Neural progenitor cell (in vitro differentiated cells): ENCODE results near the gene STARD10. TPM values are rescaled to one million over a fixed set of nuclear protein-coding genes. Genes with fewer than 3 reads are reported as not detected.

Source experiments
- DNase-seq: peaks from one replicate; pipeline ENCODE4 v3.0.0-alpha.2; 2016; ENCODE audit warnings: low spot score
- H2AFZ ChIP-seq: fragments of 200-600 bp; sonication (generic); replicated peaks from 2 replicates; pipeline ENCODE4 v1.6.1; 2016; ENCODE audit warnings: antibody characterized with exemption
- H3F3A ChIP-seq: fragments of 200-600 bp; sonication (generic); 2 replicates; pipeline ENCODE4 v1.6.1; 2016; ENCODE audit warnings: antibody characterized with exemption, low read depth
- H3K27ac ChIP-seq: fragments of 200-600 bp; sonication (generic); 2 replicates; pipeline ENCODE4 v1.5.1; 2016; ENCODE audit warnings: mild to moderate bottlenecking
- H3K27me3 ChIP-seq: fragments of 200-600 bp; sonication (generic); 2 replicates; pipeline ENCODE4 v1.6.1; 2016; ENCODE audit warnings: mild to moderate bottlenecking, moderate library complexity
- H3K36me3 ChIP-seq: fragments of 200-600 bp; sonication (generic); 2 replicates; pipeline ENCODE4 v1.5.1; 2016
- H3K4me1 ChIP-seq: fragments of 200-600 bp; sonication (generic); 2 replicates; pipeline ENCODE4 v1.6.1; 2016; ENCODE audit warnings: mixed run types
- H3K4me2 ChIP-seq: fragments of 200-600 bp; sonication (generic); 2 replicates; pipeline ENCODE4 v1.6.1; 2016
- H3K4me3 ChIP-seq: fragments of 200-600 bp; sonication (generic); 2 replicates; pipeline ENCODE4 v1.5.1; 2016
- H3K79me2 ChIP-seq: fragments of 200-600 bp; sonication (generic); 2 replicates; pipeline ENCODE4 v1.6.1; 2016; ENCODE audit warnings: low read depth
- H3K9ac ChIP-seq: fragments of 200-600 bp; sonication (generic); 2 replicates; pipeline ENCODE4 v1.6.1; 2016
- H3K9me3 ChIP-seq: fragments of 200-600 bp; sonication (generic); 2 replicates; pipeline ENCODE4 v1.5.1; 2016; ENCODE audit warnings: low read depth
- H4K20me1 ChIP-seq: fragments of 200-600 bp; sonication (generic); 2 replicates; pipeline ENCODE4 v1.6.1; 2016; ENCODE audit warnings: low read depth
- H3K27ac Mint-ChIP-seq: 3 replicates; pipeline ENCODE4 v1.8.0; 2021; ENCODE audit warnings: mixed read lengths
- H3K27me3 Mint-ChIP-seq: 2 replicates; pipeline ENCODE4 v1.8.0; 2022; ENCODE audit warnings: low read depth, mild to moderate bottlenecking, inconsistent platforms, moderate library complexity, mixed read lengths; ENCODE audit not compliant: insufficient read depth
- H3K36me3 Mint-ChIP-seq: 3 replicates; pipeline ENCODE4 v1.8.0; 2021; ENCODE audit warnings: mixed read lengths
- H3K4me1 Mint-ChIP-seq: 3 replicates; pipeline ENCODE4 v1.8.0; 2021; ENCODE audit warnings: mixed read lengths
- H3K4me3 Mint-ChIP-seq: 3 replicates; pipeline ENCODE4 v1.8.0; 2021; ENCODE audit warnings: mild to moderate bottlenecking, moderate library complexity, mixed read lengths
- H3K9me3 Mint-ChIP-seq: 3 replicates; pipeline ENCODE4 v1.8.0; 2020; ENCODE audit warnings: mixed read lengths
- CTCF ChIP-seq: fragments of 200-600 bp; sonication (generic); IDR thresholded peaks from 2 replicates; pipeline ENCODE4 v1.5.1; 2017; ENCODE audit warnings: antibody characterized with exemption, mild to moderate bottlenecking
- EZH2 ChIP-seq: fragments of 200-600 bp; sonication (generic); IDR thresholded peaks from 2 replicates; pipeline ENCODE4 v1.6.1; 2017; ENCODE audit warnings: antibody characterized with exemption, mild to moderate bottlenecking, moderate library complexity
- EZH2phosphoT487 ChIP-seq: fragments of 200-600 bp; sonication (generic); IDR thresholded peaks from 2 replicates; pipeline ENCODE4 v1.6.1; 2017; ENCODE audit warnings: antibody characterized with exemption
- total RNA-seq: library from RNA; depleted of rRNA; stranded (reverse); fragments of >200 nt; gene quantifications from 2 replicates; pipeline ENCODE4 v1.2.3, GENCODE V29; 2015; ENCODE audit warnings: low replicate concordance

The STARD10 gene
- total RNA-seq, 1 donor from 2014 or later, result 13.0 TPM

GRCh38 chr11:72721689-72722049 is 72.2 kb downstream of the STARD10 start:
- H2AFZ ChIP-seq, result no peak overlapping the region
- H3K4me3 Mint-ChIP-seq, result peak overlapping the region; percentile 14

GRCh38 chr11:72721276-72721675 is 72.6 kb downstream of the STARD10 start:
- H2AFZ ChIP-seq, result no peak overlapping the region
- Mint-ChIP-seq H3K27ac (peak overlapping the region; percentile 15), H3K27me3 (peaks cover 2% of the 10 kb centered on the region), H3K4me3 (peak overlapping the region; percentile 14), H3K36me3 (no peaks in the 10 kb centered on the region), H3K4me1 (peaks cover 53% of the 10 kb centered on the region), H3K9me3 (no peaks in the 10 kb centered on the region)
- H3K4me2 ChIP-seq, result no peak overlapping the region
- peaks cover 9% of the 10 kb centered on the region for H3K79me2 ChIP-seq
- H3K4me3 ChIP-seq, result no peak overlapping the region
- DNase-seq, result no peak
- H3K27me3 ChIP-seq, result no peaks in the 10 kb centered on the region
- H3K4me1 ChIP-seq, result no peaks in the 10 kb centered on the region
- H3K9ac ChIP-seq, result no peak overlapping the region
- TF ChIP-seq EZH2 (no peak), EZH2phosphoT487 (no peak), CTCF (no peak)
- H3K36me3 ChIP-seq, result no peaks in the 10 kb centered on the region
- H4K20me1 ChIP-seq, result peaks cover 8% of the 10 kb centered on the region
- H3K27ac ChIP-seq, result no peak overlapping the region
- H3K9me3 ChIP-seq, result no peaks in the 10 kb centered on the region
- H3F3A ChIP-seq, result no peaks in the 10 kb centered on the region

More at GRCh38 chr11:72721689-72722049, 72.2 kb downstream of the STARD10 start:
- peaks cover 8% of the 10 kb centered on the region for H4K20me1 ChIP-seq
- no peak for DNase-seq
- no peak overlapping the region for H3K4me2 ChIP-seq
- H3K9me3 ChIP-seq, result no peaks in the 10 kb centered on the region
- no peaks in the 10 kb centered on the region for H3F3A ChIP-seq
- no peak overlapping the region for H3K27ac ChIP-seq
- no peaks in the 10 kb centered on the region for H3K4me1 ChIP-seq
- Mint-ChIP-seq H3K4me1 (peaks cover 50% of the 10 kb centered on the region), H3K27ac (peak overlapping the region; percentile 78), H3K9me3 (no peaks in the 10 kb centered on the region), H3K36me3 (no peaks in the 10 kb centered on the region), H3K27me3 (peaks cover 2% of the 10 kb centered on the region)
- H3K27me3 ChIP-seq, result no peaks in the 10 kb centered on the region
- H3K9ac ChIP-seq, result no peak overlapping the region
- H3K36me3 ChIP-seq, result no peaks in the 10 kb centered on the region
- H3K79me2 ChIP-seq, result peaks cover 9% of the 10 kb centered on the region
- no peak for TF ChIP-seq EZH2phosphoT487
- no peak for TF ChIP-seq EZH2
- no peak overlapping the region for H3K4me3 ChIP-seq

- H3K79me2 ChIP-seq, result peaks cover 9% of the 10 kb centered on the region
- H3F3A ChIP-seq, result no peaks in the 10 kb centered on the region
- H3K9me3 ChIP-seq, result no peaks in the 10 kb centered on the region
- Mint-ChIP-seq H3K36me3 (no peaks in the 10 kb centered on the region), H3K27me3 (peaks cover 2% of the 10 kb centered on the region), H3K9me3 (no peaks in the 10 kb centered on the region), H3K27ac (peak overlapping the region; percentile 66), H3K4me1 (peaks cover 58% of the 10 kb centered on the region), H3K4me3 (no peak overlapping the region)
- H2AFZ ChIP-seq, result no peak overlapping the region
- no peaks in the 10 kb centered on the region for H3K36me3 ChIP-seq
- H4K20me1 ChIP-seq, result peaks cover 8% of the 10 kb centered on the region
- no peak for DNase-seq
- no peaks in the 10 kb centered on the region for H3K4me1 ChIP-seq
- H3K9ac ChIP-seq, result no peak overlapping the region
- H3K4me2 ChIP-seq, result no peak overlapping the region
- H3K27ac ChIP-seq, result no peak overlapping the region
- TF ChIP-seq CTCF, result no peak
- TF ChIP-seq EZH2phosphoT487, result no peak
- TF ChIP-seq EZH2, result no peak
- no peak overlapping the region for H3K4me3 ChIP-seq
- H3K27me3 ChIP-seq, result no peaks in the 10 kb centered on the region
Measured at GRCh38 chr11:72720784-72721183, 73.1 kb downstream of the STARD10 start.

- H3K4me2 ChIP-seq, result no peak overlapping the region
- no peak for DNase-seq
- Mint-ChIP-seq H3K4me3 (no peak overlapping the region), H3K27me3 (peaks cover 2% of the 10 kb centered on the region), H3K36me3 (no peaks in the 10 kb centered on the region), H3K4me1 (peaks cover 57% of the 10 kb centered on the region), H3K27ac (peak overlapping the region; percentile 36), H3K9me3 (no peaks in the 10 kb centered on the region)
- H2AFZ ChIP-seq, result no peak overlapping the region
- H3K9ac ChIP-seq, result no peak overlapping the region
- no peaks in the 10 kb centered on the region for H3K4me1 ChIP-seq
- H3K36me3 ChIP-seq, result no peaks in the 10 kb centered on the region
- no peak for TF ChIP-seq EZH2
- TF ChIP-seq CTCF, result no peak
- TF ChIP-seq EZH2phosphoT487, result no peak
- H3K4me3 ChIP-seq, result no peak overlapping the region
- no peak overlapping the region for H3K27ac ChIP-seq
- peaks cover 8% of the 10 kb centered on the region for H4K20me1 ChIP-seq
- H3K27me3 ChIP-seq, result no peaks in the 10 kb centered on the region
- no peaks in the 10 kb centered on the region for H3K9me3 ChIP-seq
- no peaks in the 10 kb centered on the region for H3F3A ChIP-seq
- H3K79me2 ChIP-seq, result peaks cover 8% of the 10 kb centered on the region
Measured at GRCh38 chr11:72720047-72720446, 73.8 kb downstream of the STARD10 start.
